IPS DF 6.9 (cell line): ENCODE measurements around the gene TIMM22.
"Not testable (repeated sequence)": the region's sequence is repeated elsewhere in the genome, so short reads cannot be mapped to it uniquely, and the experiment has no call there.

Experiments used
- DNase-seq: peaks from one replicate; pipeline ENCODE4 v3.0.0-alpha.2; 2013; ENCODE audit warnings: low read depth, low spot score
- H3K27ac ChIP-seq: one replicate; pipeline ENCODE4 v1.5.1; 2013; ENCODE audit warnings: low read length, control low read depth
- H3K27me3 ChIP-seq: 2 replicates; pipeline ENCODE4 v1.6.1; 2013; ENCODE audit warnings: mild to moderate bottlenecking, low read length; ENCODE audit not compliant: control insufficient read depth, insufficient read depth
- H3K36me3 ChIP-seq: 2 replicates; pipeline ENCODE4 v1.6.1; 2013; ENCODE audit warnings: low read length; ENCODE audit not compliant: control insufficient read depth, insufficient read depth
- H3K4me1 ChIP-seq: 2 replicates; pipeline ENCODE4 v1.6.1; 2013; ENCODE audit warnings: low read length; ENCODE audit not compliant: control insufficient read depth, insufficient read depth
- H3K4me3 ChIP-seq: 2 replicates; pipeline ENCODE4 v1.5.1; 2013; ENCODE audit warnings: mild to moderate bottlenecking, low read length
- H3K9me3 ChIP-seq: 2 replicates; pipeline ENCODE4 v1.6.1; 2013; ENCODE audit warnings: low read length, inconsistent platforms; ENCODE audit not compliant: control insufficient read depth, insufficient read depth
- WGBS: extraction: QIAGEN DNeasy Blood & Tissue Kit; methylation state at CpG from one replicate; pipeline ENCODE4 v1.1.7; 2013; ENCODE audit warnings: mixed read lengths, missing lambda C conversion rate; ENCODE audit not compliant: insufficient read length, insufficient coverage; 5-methylcytosine and 5-hydroxymethylcytosine counted together

Gene TIMM22

DNA sequence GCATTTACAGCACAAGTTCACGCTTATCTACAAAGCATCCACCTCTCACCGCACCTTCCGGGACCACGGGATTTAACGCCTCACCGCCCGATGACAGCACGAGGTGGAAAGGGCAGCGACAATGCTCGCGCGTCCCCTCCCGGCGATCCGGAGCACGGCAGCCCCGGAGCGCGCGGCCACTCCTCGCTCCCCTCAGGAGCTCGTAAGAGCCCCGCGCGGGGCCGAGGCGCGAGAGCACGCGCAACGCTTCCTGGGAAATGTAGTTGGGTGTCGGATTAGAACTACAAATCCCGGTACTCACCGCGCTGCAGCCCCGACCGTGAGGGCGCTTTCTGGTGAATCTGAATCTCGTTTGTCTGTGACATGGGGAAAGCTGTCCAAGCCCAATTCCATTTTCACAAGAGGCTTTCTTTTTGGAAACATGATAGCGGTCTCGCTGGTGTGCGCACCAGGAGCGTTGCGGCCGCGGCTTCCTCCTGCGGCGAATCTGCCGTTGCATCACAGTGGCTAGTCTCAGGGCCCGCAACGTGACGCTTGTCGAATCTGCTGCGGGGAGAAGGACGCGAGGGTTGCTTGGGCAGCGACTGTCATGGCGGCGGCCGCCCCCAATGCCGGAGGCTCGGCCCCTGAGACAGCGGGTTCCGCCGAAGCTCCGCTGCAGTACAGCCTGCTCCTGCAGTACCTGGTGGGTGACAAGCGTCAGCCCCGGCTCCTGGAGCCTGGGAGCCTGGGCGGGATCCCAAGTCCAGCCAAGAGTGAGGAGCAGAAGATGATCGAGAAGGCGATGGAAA is at the start of gene TIMM22:
Gene TIMM22 (plus strand): TSS at position 576 of the 791 bp plus-strand sequence. CDS start 14 bp downstream, at position 590.
- H3K4me3 ChIP-seq, result peak within 1 kb of the TSS; percentile 95
- WGBS, result no CpG with 5 or more reads among the region's 71 CpGs

GRCh38 chr17:948284-948852 is 48.6 kb upstream of the TIMM22 start:
- Histone ChIP-seq H3K27me3 (no peaks in the 10 kb centered on the region), H3K4me3 (no peak overlapping the region), H3K9me3 (no peaks in the 10 kb centered on the region), H3K36me3 (peaks cover 2% of the 10 kb centered on the region; the same call in 1 of the 2 replicates), H3K27ac (no peak overlapping the region), H3K4me1 (peaks cover 2% of the 10 kb centered on the region)
- no CpG with 5 or more reads among the region's 25 CpGs for WGBS
- no peak for DNase-seq

More for the DNA sequence above, at the start of gene TIMM22:
- peak; percentile 82 for DNase-seq
- Histone ChIP-seq H3K27me3 (no peaks in the 10 kb centered on the region), H3K27ac (no peak within 1 kb of the TSS), H3K36me3 (peaks cover 10% of the 10 kb centered on the region), H3K4me1 (no peaks in the 10 kb centered on the region), H3K9me3 (no peaks in the 10 kb centered on the region)

DNA sequence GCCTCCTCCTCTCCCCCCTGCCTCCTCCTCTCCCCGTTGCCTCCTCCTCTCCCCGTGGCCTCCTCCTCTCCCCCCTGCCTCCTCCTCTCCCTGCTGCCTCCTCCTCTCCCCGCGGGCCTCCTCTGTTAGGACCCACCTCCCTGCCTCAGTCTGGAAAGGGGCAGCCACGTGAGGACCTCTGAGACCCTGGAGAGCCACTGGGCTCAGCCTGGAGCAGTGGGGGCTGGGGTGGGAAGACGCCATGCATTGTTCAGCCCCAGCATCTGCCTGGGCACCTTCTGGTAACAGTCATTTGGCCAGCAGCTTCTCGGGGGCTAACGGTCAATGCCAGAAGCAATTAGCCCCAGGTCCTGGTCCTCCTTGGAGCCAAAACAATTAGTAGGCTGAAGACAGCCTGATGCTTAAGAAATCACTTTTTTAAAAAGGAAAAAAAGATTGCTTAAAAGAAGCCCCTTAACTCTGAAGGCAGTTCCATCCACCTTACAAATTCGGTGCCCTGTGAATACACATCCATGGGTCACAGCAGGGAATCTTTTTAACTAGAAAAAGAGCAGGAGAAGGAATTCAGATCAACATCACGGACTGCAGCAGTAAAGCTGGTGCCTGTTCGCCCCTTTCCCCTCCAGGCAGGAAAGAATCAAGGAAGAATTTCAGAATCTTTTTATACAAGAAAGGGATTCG is 47.2 kb upstream of the TIMM22 start:
- WGBS, result no CpG with 5 or more reads among the region's 12 CpGs
- H3K27ac ChIP-seq, result peak overlapping the region; percentile 62

DNA sequence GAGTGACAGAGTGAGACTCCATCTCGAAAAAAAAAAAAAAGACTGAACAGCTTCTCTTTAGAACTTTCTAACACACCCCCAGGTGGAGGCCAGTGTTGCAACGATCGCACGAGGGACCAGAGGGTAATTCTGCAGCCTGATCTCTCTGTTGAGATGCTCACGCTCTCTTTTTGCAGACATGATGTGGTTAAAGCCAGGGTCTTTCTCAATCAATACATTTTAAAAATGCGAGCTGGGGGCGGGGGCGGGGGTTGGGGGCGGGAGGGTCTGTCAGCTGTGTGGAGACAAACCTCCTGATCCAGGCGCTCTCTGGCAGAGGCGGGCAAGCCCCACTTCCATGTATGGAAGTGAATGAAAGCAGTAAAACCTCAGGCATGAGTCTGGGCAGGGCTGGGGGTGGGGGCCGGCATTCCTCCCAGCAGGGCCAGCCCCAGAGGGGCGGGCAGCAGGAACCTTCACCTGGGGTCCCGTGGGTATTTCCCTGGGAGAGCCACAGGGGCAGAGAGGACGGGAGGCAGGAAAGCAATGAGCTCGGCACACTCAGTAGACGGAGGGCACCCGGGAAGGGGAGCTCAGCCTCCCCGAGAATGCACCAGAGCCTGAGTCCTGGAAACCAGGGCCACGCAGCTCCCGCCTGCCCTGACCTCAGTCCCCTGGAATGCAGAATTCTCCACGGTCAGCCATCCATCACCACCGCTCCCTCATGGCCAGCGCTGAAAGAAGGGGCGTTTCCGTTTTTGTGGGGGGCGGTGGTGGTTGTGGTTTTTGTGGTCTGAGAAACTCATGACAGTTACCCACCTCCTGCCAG is 45.4 kb upstream of the TIMM22 start:
- H3K36me3 ChIP-seq, result peaks cover 2% of the 10 kb centered on the region; the same call in 1 of the 2 replicates
- no peaks in the 10 kb centered on the region for H3K27me3 ChIP-seq
- peak; percentile 55 for DNase-seq
- H3K9me3 ChIP-seq, result no peaks in the 10 kb centered on the region
- no CpG with 5 or more reads among the region's 27 CpGs for WGBS
- no peak overlapping the region for H3K27ac ChIP-seq
- peaks cover 2% of the 10 kb centered on the region for H3K4me1 ChIP-seq
- no peak overlapping the region for H3K4me3 ChIP-seq

More for the DNA sequence above, 47.2 kb upstream of the TIMM22 start:
- no peaks in the 10 kb centered on the region for H3K27me3 ChIP-seq
- peak; percentile 58 for DNase-seq
- H3K4me1 ChIP-seq, result peaks cover 2% of the 10 kb centered on the region
- H3K36me3 ChIP-seq, result peaks cover 2% of the 10 kb centered on the region; the same call in 1 of the 2 replicates
- H3K4me3 ChIP-seq, result no peak overlapping the region
- H3K9me3 ChIP-seq, result no peaks in the 10 kb centered on the region

GRCh38 chr17:952592-952991 is 44.3 kb upstream of the TIMM22 start:
- WGBS, result no CpG with 5 or more reads among the region's 18 CpGs
- H3K36me3 ChIP-seq, H3K4me1 ChIP-seq, H3K27me3 ChIP-seq, DNase-seq, H3K4me3 ChIP-seq, H3K9me3 ChIP-seq, H3K27ac ChIP-seq: not testable (repeated sequence)

DNA sequence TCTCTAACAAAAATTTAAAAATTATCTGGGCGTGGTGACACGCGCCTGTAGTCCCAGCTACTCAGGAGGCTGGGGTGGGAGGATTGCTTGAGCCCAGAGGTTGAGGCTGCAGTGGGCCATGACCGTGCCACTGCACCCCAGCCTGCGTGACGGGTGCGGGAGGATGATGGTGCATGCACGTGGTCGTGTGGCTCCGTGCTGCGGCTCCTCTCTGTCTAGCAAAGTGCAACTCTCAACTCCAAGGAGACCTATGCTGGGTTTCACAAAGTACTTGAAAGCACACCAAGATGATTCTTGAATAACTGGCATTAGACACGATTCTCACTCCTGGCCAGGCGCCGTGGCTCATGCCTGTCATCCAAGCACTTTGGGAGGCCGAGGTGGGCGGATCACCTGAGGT is 43.2 kb upstream of the TIMM22 start:
- Histone ChIP-seq H3K9me3 (no peaks in the 10 kb centered on the region), H3K27me3 (no peaks in the 10 kb centered on the region), H3K4me1 (peaks cover 2% of the 10 kb centered on the region), H3K27ac (no peak overlapping the region), H3K4me3 (no peak overlapping the region), H3K36me3 (no peaks in the 10 kb centered on the region)
- no peak for DNase-seq
- WGBS, result no CpG with 5 or more reads among the region's 16 CpGs

- Histone ChIP-seq H3K27ac (no peak overlapping the region), H3K4me3 (no peak overlapping the region), H3K4me1 (peaks cover 2% of the 10 kb centered on the region), H3K36me3 (no peaks in the 10 kb centered on the region), H3K27me3 (no peaks in the 10 kb centered on the region), H3K9me3 (no peaks in the 10 kb centered on the region)
- WGBS, result no CpG with 5 or more reads among the region's 23 CpGs
- DNase-seq, result no peak
Observed at GRCh38 chr17:954431-955164, 42.3 kb upstream of the TIMM22 start.

- Histone ChIP-seq H3K4me3 (no peak overlapping the region), H3K27me3 (no peaks in the 10 kb centered on the region), H3K9me3 (no peaks in the 10 kb centered on the region), H3K27ac (no peak overlapping the region), H3K4me1 (no peaks in the 10 kb centered on the region), H3K36me3 (no peaks in the 10 kb centered on the region)
- DNase-seq, result no peak
- no CpG with 5 or more reads among the region's 8 CpGs for WGBS
Observed at GRCh38 chr17:956905-957304, 40.0 kb upstream of the TIMM22 start.

DNA sequence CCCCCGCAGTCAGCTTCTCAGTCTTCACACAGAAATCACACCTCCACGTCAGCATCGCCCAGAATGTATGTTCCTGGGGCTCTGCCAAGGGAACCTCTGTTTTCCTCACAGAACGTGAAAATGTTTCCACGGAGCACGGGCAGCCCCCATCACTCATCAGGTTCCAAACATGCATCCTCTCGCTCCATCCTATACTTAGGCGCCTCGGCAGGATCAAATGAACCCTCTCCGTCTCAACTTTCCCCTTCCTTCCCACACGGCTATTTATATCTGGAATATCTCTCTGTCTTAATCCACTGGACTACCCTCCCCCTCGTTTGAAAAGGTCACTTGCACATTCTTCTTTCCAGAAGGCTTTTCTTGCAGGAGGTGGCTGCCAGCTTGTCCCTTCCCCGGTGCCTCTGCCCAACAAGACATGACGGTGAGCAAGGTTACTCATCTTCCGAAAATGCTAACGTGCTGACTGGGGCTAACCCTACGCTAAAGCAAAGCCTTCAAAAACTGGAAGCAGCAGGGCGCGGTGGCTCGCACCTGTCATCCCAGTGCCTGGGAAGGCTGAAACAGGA is 39.0 kb upstream of the TIMM22 start:
- H3K4me3 ChIP-seq, result no peak overlapping the region
- no peaks in the 10 kb centered on the region for H3K27me3 ChIP-seq
- H3K27ac ChIP-seq, result no peak overlapping the region
- H3K4me1 ChIP-seq, result no peaks in the 10 kb centered on the region
- H3K9me3 ChIP-seq, result no peaks in the 10 kb centered on the region
- no peak for DNase-seq
- H3K36me3 ChIP-seq, result no peaks in the 10 kb centered on the region
- WGBS, result no CpG with 5 or more reads among the region's 20 CpGs
